HK-2 (cell line): ENCODE measurements around the gene CIDEC.
"Not testable (repeated sequence)": the region's sequence is repeated elsewhere in the genome, so short reads cannot be mapped to it uniquely, and the experiment has no call there.

Source experiments
- DNase-seq: peaks from one replicate; pipeline ENCODE4 v3.0.0-alpha.2; 2018; ENCODE audit not compliant: unreplicated experiment

The CIDEC gene

GRCh38 chr3:9876255-9876654 is 3.8 kb downstream of the CIDEC start:
- not testable (repeated sequence) for DNase-seq

- no peak for DNase-seq
These were observed 4.6 kb downstream of the CIDEC start for GRCh38 chr3:9875448-9875847.

GRCh38 chr3:9872067-9872466 is 8.0 kb downstream of the CIDEC start:
- DNase-seq: not testable (repeated sequence)

GRCh38 chr3:9870978-9871377 is 9.1 kb downstream of the CIDEC start:
- DNase-seq: no peak

GRCh38 chr3:9869955-9870354 is 10.1 kb downstream of the CIDEC start:
- no peak for DNase-seq

GRCh38 chr3:9867106-9867505 is 12.9 kb downstream of the CIDEC start:
- no peak for DNase-seq

GRCh38 chr3:9866639-9867038 is 13.4 kb downstream of the CIDEC start:
- no peak for DNase-seq

- not testable (repeated sequence) for DNase-seq
These were observed 14.9 kb downstream of the CIDEC start for GRCh38 chr3:9865125-9865637.

- DNase-seq: no peak
These were observed 15.7 kb downstream of the CIDEC start for GRCh38 chr3:9864200-9864927.

- no peak for DNase-seq
These were observed 16.8 kb downstream of the CIDEC start for GRCh38 chr3:9863058-9863772.

GRCh38 chr3:9862391-9863057 is 17.5 kb downstream of the CIDEC start:
- DNase-seq: no peak

GRCh38 chr3:9861626-9862130 is 18.4 kb downstream of the CIDEC start:
- DNase-seq: no peak

GRCh38 chr3:9861201-9861600 is 18.9 kb downstream of the CIDEC start:
- DNase-seq: no peak

GRCh38 chr3:9859530-9860025 is 20.5 kb downstream of the CIDEC start:
- DNase-seq: no peak

GRCh38 chr3:9855594-9855993 is 24.5 kb downstream of the CIDEC start:
- DNase-seq: no peak

GRCh38 chr3:9854291-9854940 is 25.6 kb downstream of the CIDEC start:
- not testable (repeated sequence) for DNase-seq

- no peak for DNase-seq
These were observed 27.5 kb downstream of the CIDEC start for GRCh38 chr3:9852528-9852927.

- not testable (repeated sequence) for DNase-seq
These were observed 28.1 kb downstream of the CIDEC start for GRCh38 chr3:9851926-9852325.

GRCh38 chr3:9851383-9851782 is 28.7 kb downstream of the CIDEC start:
- not testable (repeated sequence) for DNase-seq

- not testable (repeated sequence) for DNase-seq
These were observed 31.2 kb downstream of the CIDEC start for GRCh38 chr3:9848860-9849259.

GRCh38 chr3:9847870-9848269 is 32.2 kb downstream of the CIDEC start:
- not testable (repeated sequence) for DNase-seq
